Muscle layer of duodenum (tissue), 2 donors: ENCODE data around the gene ARID1B.

Experiments used
- H3K27ac ChIP-seq: one replicate; pipeline ENCODE4 v1.7.0; 2013; ENCODE audit warnings: mild to moderate bottlenecking, low read length
- H3K27me3 ChIP-seq: one replicate; pipeline ENCODE4 v1.7.0; 2013; ENCODE audit warnings: low read depth, mild to moderate bottlenecking, control low read depth, low read length
- H3K36me3 ChIP-seq, 2 donors: one replicate each; pipeline ENCODE4 v1.7.0; 2013; ENCODE audit warnings: low read length in 2 of 2, control low read depth in 1 of 2, mild to moderate bottlenecking in 1 of 2; ENCODE audit not compliant: insufficient read depth in 2 of 2, control insufficient read depth in 1 of 2
- H3K4me1 ChIP-seq, 2 donors: one replicate each; pipeline ENCODE4 v1.7.0; 2013; ENCODE audit warnings: low read length in 2 of 2, mild to moderate bottlenecking in 2 of 2, control low read depth in 1 of 2, moderate library complexity in 1 of 2; ENCODE audit not compliant: insufficient read depth in 2 of 2, control insufficient read depth in 1 of 2
- H3K4me3 ChIP-seq, 2 donors: one replicate each; pipeline ENCODE4 v1.7.0; 2013; ENCODE audit warnings: low read length in 2 of 2, low read depth in 1 of 2, mild to moderate bottlenecking in 1 of 2
- H3K9me3 ChIP-seq, 2 donors: one replicate each; pipeline ENCODE4 v1.7.0; 2013; ENCODE audit warnings: low read length in 2 of 2, control low read depth in 1 of 2, mild to moderate bottlenecking in 1 of 2; ENCODE audit not compliant: control insufficient read depth in 1 of 2
- donor health status: healthy.

ARID1B gene

GRCh38 chr6:156796627-156797026, 19.4 kb downstream of the ARID1B start:
- Histone ChIP-seq H3K27ac (no peak overlapping the region), H3K36me3 (no peaks in the 10 kb centered on the region), H3K9me3 (no peaks in the 10 kb centered on the region), H3K4me1 (peaks cover 8 to 50% of the 10 kb centered on the region in 2 donors), H3K27me3 (no peaks in the 10 kb centered on the region), H3K4me3 (no peak overlapping the region)

GRCh38 chr6:156797901-156798735, 20.9 kb downstream of the ARID1B start:
- Histone ChIP-seq H3K27me3 (no peaks in the 10 kb centered on the region), H3K27ac (no peak overlapping the region), H3K9me3 (no peaks in the 10 kb centered on the region), H3K4me3 (no peak overlapping the region), H3K36me3 (no peaks in the 10 kb centered on the region), H3K4me1 (peaks cover 8 to 48% of the 10 kb centered on the region in 2 donors)

- H3K4me1 ChIP-seq = peaks cover 0 to 28% of the 10 kb centered on the region in 2 donors
- H3K9me3 ChIP-seq = no peaks in the 10 kb centered on the region
- H3K27ac ChIP-seq = no peak overlapping the region
- H3K27me3 ChIP-seq = no peaks in the 10 kb centered on the region
- H3K4me3 ChIP-seq = no peak overlapping the region
- no peaks in the 10 kb centered on the region for H3K36me3 ChIP-seq
Measured at GRCh38 chr6:156801712-156802111, 24.5 kb downstream of the ARID1B start.

- no peak overlapping the region for H3K27ac ChIP-seq
- peaks cover 0 to 26% of the 10 kb centered on the region in 2 donors for H3K4me1 ChIP-seq
- H3K27me3 ChIP-seq = no peaks in the 10 kb centered on the region
- H3K4me3 ChIP-seq = no peak overlapping the region
- H3K36me3 ChIP-seq = no peaks in the 10 kb centered on the region
- no peaks in the 10 kb centered on the region for H3K9me3 ChIP-seq
Measured at GRCh38 chr6:156803353-156803752, 26.2 kb downstream of the ARID1B start.

- no peak overlapping the region for H3K27ac ChIP-seq
- peaks cover 0 to 29% of the 10 kb centered on the region in 2 donors for H3K4me1 ChIP-seq
- H3K27me3 ChIP-seq = no peaks in the 10 kb centered on the region
- no peak overlapping the region for H3K4me3 ChIP-seq
- H3K9me3 ChIP-seq = no peaks in the 10 kb centered on the region
- H3K36me3 ChIP-seq = no peaks in the 10 kb centered on the region
Measured at GRCh38 chr6:156804402-156804801, 27.2 kb downstream of the ARID1B start.

- H3K4me1 ChIP-seq = peaks cover 0 to 41% of the 10 kb centered on the region in 2 donors
- peaks cover 0 to 4% of the 10 kb centered on the region in 2 donors for H3K9me3 ChIP-seq
- no peak overlapping the region for H3K27ac ChIP-seq
- H3K4me3 ChIP-seq = no peak overlapping the region
- no peaks in the 10 kb centered on the region for H3K36me3 ChIP-seq
- H3K27me3 ChIP-seq = no peaks in the 10 kb centered on the region
Measured at GRCh38 chr6:156806155-156806554, 29.0 kb downstream of the ARID1B start.

- no peaks in the 10 kb centered on the region for H3K36me3 ChIP-seq
- peaks cover 0 to 40% of the 10 kb centered on the region in 2 donors for H3K4me1 ChIP-seq
- H3K4me3 ChIP-seq = no peak overlapping the region
- no peaks in the 10 kb centered on the region for H3K27me3 ChIP-seq
- no peak overlapping the region for H3K27ac ChIP-seq
- H3K9me3 ChIP-seq = peaks cover 0 to 4% of the 10 kb centered on the region in 2 donors
Measured at GRCh38 chr6:156807028-156807427, 29.9 kb downstream of the ARID1B start.

- Histone ChIP-seq H3K4me1 (peaks cover 0 to 39% of the 10 kb centered on the region in 2 donors), H3K36me3 (no peaks in the 10 kb centered on the region), H3K27me3 (no peaks in the 10 kb centered on the region), H3K4me3 (no peak overlapping the region), H3K9me3 (peaks cover 0 to 4% of the 10 kb centered on the region in 2 donors), H3K27ac (no peak overlapping the region)
Measured at GRCh38 chr6:156807795-156808194, 30.6 kb downstream of the ARID1B start.

GRCh38 chr6:156808287-156808686, 31.1 kb downstream of the ARID1B start:
- Histone ChIP-seq H3K27ac (no peak overlapping the region), H3K27me3 (no peaks in the 10 kb centered on the region), H3K36me3 (no peaks in the 10 kb centered on the region), H3K4me1 (peaks cover 0 to 35% of the 10 kb centered on the region in 2 donors), H3K4me3 (no peak overlapping the region), H3K9me3 (peaks cover 0 to 4% of the 10 kb centered on the region in 2 donors)

GRCh38 chr6:156809034-156809433, 31.9 kb downstream of the ARID1B start:
- Histone ChIP-seq H3K4me1 (peaks cover 0 to 41% of the 10 kb centered on the region in 2 donors), H3K9me3 (peaks cover 0 to 4% of the 10 kb centered on the region in 2 donors), H3K36me3 (no peaks in the 10 kb centered on the region), H3K27ac (no peak overlapping the region), H3K27me3 (no peaks in the 10 kb centered on the region), H3K4me3 (no peak overlapping the region)

- Histone ChIP-seq H3K4me3 (no peak overlapping the region), H3K27me3 (no peaks in the 10 kb centered on the region), H3K36me3 (no peaks in the 10 kb centered on the region), H3K4me1 (peaks cover 0 to 41% of the 10 kb centered on the region in 2 donors), H3K9me3 (peaks cover 0 to 4% of the 10 kb centered on the region in 2 donors), H3K27ac (no peak overlapping the region)
Measured at GRCh38 chr6:156809446-156810178, 32.4 kb downstream of the ARID1B start.
